WI38 (cell line): ENCODE results near the gene CD8A.
"Not testable (repeated sequence)": the region's sequence is repeated elsewhere in the genome, so short reads cannot be mapped to it uniquely, and the experiment has no call there.

Experiments used
- H3K4me3 ChIP-seq: 2 replicates; pipeline ENCODE4 v1.5.1; 2011; ENCODE audit warnings: low read depth, mild to moderate bottlenecking, control low read depth, low read length
- TF ChIP-seq, protein P1 (sequence below): IDR thresholded peaks from 2 replicates; pipeline ENCODE4 v1.5.1; 2012; ENCODE audit warnings: low read depth, mild to moderate bottlenecking, control low read depth, low read length

The CD8A gene

DNA sequence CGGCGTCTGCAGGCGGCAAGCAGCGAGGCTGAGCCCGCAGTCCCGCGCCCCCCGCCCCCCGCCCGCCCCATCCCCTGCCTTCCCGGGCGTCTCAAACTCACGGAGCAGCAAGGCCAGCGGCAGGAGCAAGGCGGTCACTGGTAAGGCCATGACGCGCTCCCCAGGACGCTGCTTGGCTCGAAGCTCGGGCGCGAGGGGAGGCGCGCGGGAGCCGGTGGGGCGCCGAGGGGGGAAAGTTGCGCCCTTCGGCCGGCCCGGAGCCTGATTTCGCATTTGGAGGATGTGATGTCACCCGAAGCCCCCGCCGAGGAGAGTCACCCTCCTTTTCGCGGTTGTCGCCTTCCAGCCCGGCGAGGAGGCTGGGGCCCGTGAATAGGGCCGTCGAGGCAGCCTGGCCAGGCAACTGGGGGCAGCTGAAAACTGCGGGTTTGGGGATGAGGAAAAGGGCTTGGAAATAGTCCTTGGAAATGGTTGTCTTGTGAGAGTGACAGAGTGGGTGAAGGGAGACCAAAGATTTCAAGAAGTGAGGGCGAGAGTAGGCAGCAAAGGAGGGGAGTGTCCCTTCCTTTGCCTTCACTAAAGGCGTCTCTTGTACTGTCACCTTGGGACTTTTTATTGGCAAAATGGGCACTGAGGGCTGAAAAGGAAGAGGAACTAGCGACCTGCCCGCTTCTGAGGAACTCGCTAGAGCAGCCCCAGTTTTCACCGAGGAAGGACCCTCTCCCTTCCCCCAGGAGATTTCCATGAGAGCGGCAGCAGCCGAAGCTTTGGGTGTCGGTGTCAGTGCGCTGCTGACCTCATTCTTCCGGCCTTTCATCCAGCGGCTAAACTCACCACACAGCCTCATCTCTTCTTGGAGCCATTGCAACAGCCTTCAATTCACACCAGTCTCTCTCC lies at the start of gene CD8A:
TSS of gene CD8A (minus strand) at position 238 of the 897 bp plus-strand sequence. CDS start at position 150, 88 bp downstream.
- TF ChIP-seq, protein P1, sequence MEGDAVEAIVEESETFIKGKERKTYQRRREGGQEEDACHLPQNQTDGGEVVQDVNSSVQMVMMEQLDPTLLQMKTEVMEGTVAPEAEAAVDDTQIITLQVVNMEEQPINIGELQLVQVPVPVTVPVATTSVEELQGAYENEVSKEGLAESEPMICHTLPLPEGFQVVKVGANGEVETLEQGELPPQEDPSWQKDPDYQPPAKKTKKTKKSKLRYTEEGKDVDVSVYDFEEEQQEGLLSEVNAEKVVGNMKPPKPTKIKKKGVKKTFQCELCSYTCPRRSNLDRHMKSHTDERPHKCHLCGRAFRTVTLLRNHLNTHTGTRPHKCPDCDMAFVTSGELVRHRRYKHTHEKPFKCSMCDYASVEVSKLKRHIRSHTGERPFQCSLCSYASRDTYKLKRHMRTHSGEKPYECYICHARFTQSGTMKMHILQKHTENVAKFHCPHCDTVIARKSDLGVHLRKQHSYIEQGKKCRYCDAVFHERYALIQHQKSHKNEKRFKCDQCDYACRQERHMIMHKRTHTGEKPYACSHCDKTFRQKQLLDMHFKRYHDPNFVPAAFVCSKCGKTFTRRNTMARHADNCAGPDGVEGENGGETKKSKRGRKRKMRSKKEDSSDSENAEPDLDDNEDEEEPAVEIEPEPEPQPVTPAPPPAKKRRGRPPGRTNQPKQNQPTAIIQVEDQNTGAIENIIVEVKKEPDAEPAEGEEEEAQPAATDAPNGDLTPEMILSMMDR, result no peak
- H3K4me3 ChIP-seq, result no peak within 1 kb of the TSS

DNA sequence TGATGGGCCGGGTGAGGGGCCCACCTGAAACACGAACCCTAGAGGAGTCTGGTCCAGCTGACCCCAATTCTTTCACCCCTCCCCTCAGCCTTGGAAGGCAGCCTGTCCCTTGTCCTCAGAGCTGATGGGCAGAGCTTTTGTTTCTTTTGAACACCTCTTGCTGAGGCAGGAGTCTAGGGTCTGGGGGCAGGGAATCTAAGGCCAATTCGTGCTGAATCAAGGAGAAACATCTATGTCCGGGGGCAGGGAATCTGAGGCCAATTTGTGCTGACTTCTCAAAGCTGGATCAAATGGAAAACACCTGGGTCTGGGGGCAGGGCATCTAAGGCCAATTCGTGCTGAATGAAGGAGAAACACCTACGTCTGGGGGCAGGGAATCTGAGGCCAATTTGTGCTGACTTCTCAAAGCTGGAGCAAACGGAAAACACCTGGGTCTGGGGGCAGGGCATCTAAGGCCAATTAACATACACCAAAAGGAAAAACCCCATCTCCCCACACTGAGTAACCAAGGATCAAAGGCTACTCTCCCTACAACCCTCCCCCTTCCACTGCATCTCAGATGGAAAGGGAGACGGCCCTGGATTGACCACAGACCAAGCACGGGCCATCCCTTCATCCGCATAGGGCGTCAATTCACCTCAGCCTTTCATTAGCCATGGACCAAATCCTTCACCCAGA lies 49.3 kb upstream of the CD8A start:
- not testable (repeated sequence) for H3K4me3 ChIP-seq

DNA sequence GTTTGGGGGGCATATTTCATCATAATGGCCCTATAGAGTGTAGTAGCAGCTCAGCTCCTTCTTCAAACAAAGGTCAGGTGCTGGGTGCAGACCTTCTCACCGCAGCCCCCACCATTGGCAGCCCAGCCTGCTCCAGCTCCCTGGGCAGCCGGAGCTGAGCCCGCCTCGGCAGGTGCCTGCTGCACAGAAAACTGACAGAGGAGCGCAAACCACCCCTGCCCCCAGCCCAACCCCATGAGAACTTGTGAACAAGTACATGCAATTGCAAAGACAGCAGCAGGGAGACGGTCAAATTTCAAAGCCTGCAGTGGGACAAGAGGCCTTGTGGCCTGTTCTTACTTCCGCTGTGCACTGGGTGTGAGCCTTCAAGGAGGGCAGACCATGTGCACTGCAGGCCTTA lies 48.7 kb upstream of the CD8A start:
- not testable (repeated sequence) for H3K4me3 ChIP-seq

DNA sequence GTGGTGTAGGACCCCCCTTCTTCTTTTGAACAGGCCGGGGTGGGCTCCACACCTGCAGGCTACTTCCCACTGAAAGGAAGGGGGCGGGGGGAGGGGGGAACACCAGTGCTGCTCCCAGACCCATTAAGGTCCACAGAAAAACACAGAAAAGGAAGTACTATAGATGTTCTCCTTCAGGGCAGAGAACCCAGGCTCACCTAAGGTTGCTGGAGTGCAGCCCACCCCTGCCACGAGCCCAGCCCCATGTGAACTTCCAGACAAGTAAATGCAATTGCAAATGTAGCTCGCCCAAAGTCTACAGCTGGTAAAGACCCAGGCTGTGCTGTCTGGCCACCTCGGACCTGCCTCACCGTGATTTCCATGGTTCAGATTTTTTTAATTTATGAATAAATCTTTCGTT lies 47.0 kb upstream of the CD8A start:
- not testable (repeated sequence) for H3K4me3 ChIP-seq

DNA sequence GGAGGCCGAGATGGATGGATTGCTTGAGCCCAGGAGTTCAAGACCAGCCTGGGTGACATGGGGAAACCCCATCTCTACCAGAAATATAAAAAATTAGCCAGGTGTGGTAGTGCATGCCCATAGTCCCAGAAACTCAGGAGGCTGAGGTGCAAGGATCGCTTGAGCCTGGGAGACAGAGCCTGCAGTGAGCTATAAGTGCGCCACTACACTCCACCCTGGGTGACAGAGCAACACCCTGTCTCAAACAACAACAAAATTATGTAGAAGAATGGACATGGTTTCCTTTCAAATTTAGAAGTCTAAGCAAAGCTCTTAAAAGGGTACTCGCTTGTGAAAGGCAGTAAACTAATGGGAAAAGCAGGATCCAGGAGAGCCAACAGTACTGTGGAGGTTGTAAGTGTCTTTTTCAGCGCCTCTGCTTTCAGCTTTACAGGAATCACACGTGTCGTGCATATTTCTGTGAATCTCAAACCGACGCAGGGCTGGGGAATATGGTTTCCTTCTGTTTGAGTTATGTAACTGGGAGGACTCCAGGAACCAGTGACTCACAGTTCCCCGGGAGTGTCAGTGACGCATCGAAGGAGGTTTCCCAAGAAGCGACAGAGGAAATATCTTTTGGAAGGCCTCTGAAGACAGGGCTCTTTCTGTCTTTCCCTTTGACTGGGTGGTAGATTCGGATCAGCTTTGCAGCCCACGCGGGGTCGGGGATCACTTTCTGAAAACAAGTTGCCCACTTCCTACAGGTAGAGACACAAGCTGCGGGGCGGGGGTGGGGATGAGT lies 46.4 kb upstream of the CD8A start:
- not testable (repeated sequence) for H3K4me3 ChIP-seq

DNA sequence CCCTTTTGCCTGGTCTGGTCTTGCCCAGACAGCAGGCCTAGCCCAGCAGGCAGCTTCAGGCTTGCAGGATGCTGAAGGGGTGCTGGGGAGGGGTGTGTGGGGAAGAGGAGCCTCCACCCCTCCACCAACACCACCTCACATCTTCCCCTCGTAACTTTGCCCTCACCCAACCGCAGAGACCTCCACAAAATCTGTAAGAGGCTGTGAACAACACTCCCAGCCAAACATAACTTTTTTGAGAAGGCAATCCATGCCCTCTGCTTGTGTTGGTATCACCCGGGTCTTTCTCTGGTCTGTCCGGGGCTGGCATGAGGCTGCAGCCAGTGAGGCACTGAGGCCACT lies 44.8 kb upstream of the CD8A start:
- H3K4me3 ChIP-seq, result not testable (repeated sequence)

DNA sequence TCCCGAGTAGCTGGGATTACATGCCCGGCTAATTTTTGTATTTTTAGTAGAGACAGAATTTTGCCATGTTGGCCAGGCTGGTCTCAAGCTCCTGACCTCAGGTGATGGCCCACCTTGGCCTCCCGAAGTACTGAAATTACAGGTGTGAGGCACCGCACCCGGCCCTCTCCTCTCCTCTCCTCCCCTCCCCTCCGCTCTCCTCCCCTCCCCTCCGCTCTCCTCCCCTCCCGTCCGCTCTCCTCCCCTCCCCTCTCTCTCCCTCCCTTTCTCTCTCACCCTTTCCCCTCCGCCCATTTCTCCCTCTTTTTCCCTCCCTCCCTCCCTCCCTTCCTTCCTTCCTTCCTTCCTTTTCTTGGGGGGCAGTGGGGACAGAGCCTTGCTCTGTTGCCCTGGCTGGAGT lies 42.6 kb upstream of the CD8A start:
- no peak overlapping the region for H3K4me3 ChIP-seq
- TF ChIP-seq, protein P1, result no peak

DNA sequence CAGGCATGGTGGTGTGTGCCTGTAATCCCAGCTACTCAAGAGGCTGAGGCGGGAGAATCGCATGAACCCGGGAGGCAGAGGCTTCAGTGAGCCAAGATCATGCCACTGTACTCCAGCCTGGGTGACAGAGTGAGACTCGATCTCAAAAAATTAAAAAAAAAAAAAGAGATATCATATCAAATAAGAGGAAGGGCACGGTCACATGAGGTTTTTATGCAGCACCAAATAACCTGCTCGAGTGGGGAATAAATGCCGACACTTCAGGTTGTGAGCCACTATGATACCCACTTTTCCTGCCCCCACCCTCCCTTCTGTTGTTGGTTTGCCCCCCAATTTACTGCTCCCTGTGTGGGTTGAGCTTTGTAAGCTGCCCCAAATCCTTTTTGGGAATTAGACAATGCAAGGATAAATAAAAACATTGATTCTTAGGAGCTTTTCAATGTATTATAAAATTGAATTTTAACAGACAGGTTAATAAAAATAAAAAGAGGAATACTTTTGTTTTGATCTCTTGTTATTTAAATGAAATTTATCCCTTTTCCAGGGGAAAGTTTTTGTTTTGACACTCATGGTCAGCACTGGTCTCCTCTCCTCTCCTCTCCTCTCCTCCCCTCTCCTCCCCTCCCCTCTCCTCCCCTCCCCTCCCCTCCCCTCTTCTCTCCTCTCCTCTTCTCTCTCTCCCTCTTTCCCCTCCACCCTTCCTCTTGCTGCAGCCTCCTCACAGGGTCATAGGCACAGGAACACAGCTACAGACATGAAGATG lies 41.8 kb upstream of the CD8A start:
- TF ChIP-seq, protein P1, result no peak
- H3K4me3 ChIP-seq, result no peak overlapping the region

DNA sequence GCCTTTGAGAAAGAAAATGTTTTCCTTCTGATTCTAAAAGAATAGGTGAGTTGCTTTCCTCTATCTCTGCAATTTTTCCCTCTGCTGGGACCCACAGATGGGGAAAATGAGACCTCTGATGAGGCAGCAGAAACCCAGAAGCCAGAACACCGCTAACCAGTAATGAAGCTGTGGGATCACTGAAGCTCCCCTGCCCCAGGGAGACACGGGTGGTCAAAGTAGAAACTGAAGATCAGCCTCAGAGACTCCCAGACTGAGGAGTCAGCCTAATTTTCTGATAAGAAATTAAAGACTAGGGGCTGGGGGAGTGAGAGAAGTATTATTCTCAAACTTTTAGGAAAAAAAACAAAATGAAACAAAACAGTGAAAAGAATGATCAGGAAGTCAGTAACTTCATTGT lies 40.8 kb upstream of the CD8A start:
- no peak overlapping the region for H3K4me3 ChIP-seq
- TF ChIP-seq, protein P1, result no peak
